C4-2B (cell line): Measurements from ENCODE around the gene HOXD12.

Experiments
- H3K27ac ChIP-seq: fragments of 450-650 bp; 2 replicates; pipeline ENCODE4 v1.5.1; 2017
- ZFX ChIP-seq: fragments of 450-650 bp; IDR thresholded peaks from 2 replicates; pipeline ENCODE4 v1.6.1; 2017
- TF ChIP-seq, protein P1 (sequence below): fragments of 450-650 bp; conservative IDR thresholded peaks from 2 replicates; pipeline ENCODE4 v1.5.1; 2017; ENCODE audit warnings: mild to moderate bottlenecking

The HOXD12 gene

GRCh38 chr2:176131848-176132158, 32.2 kb downstream of the HOXD12 start:
- TF ChIP-seq ZFX: no peak
- TF ChIP-seq, protein P1, sequence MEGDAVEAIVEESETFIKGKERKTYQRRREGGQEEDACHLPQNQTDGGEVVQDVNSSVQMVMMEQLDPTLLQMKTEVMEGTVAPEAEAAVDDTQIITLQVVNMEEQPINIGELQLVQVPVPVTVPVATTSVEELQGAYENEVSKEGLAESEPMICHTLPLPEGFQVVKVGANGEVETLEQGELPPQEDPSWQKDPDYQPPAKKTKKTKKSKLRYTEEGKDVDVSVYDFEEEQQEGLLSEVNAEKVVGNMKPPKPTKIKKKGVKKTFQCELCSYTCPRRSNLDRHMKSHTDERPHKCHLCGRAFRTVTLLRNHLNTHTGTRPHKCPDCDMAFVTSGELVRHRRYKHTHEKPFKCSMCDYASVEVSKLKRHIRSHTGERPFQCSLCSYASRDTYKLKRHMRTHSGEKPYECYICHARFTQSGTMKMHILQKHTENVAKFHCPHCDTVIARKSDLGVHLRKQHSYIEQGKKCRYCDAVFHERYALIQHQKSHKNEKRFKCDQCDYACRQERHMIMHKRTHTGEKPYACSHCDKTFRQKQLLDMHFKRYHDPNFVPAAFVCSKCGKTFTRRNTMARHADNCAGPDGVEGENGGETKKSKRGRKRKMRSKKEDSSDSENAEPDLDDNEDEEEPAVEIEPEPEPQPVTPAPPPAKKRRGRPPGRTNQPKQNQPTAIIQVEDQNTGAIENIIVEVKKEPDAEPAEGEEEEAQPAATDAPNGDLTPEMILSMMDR: no peak
- H3K27ac ChIP-seq: no peak overlapping the region

- no peak overlapping the region for H3K27ac ChIP-seq
- TF ChIP-seq, protein P1: no peak
These were observed 32.9 kb downstream of the HOXD12 start for GRCh38 chr2:176132205-176133171.

DNA sequence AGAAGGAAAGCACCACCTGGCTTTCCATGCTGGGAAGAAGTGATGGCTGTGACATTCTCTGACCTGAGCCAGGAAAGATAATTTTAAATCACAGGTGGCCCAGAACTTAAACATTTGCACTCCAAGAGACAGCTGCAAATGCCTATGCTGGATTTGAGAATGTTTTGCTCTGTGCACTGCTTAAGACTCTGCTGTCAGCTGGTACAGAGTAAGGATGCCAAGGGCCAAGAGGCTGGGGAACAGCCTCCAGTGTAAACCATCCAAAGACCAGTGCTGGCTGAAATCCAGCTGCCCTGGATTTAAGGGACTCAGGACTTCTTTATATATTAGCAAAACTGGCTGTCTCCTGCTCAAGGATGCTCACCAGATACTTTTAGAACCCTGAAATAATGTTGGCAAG, 33.8 kb downstream of the HOXD12 start:
- no peak overlapping the region for H3K27ac ChIP-seq
- TF ChIP-seq ZFX: no peak
- TF ChIP-seq, protein P1: no peak

DNA sequence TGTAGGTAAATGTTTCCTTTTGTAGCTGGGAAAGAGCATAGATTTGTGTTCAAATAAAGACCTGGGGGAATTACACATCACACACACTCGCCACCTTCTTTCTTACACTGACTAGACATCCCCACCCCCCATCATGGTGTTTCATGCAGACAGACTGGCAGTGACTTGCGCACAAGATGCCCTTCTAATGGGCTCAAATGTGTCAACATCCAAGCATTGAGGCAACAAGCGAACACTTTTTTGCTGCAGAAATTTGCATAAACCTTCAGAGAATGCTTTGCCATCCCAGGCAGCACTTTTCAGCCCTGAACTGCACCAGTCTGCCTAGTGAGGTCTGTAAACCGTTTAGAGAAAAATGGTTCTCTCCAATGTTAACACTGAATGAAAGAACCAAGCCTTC, 34.4 kb downstream of the HOXD12 start:
- TF ChIP-seq, protein P1: no peak
- no peak for TF ChIP-seq ZFX
- no peak overlapping the region for H3K27ac ChIP-seq

GRCh38 chr2:176135035-176135440, 35.4 kb downstream of the HOXD12 start:
- no peak overlapping the region for H3K27ac ChIP-seq
- TF ChIP-seq, protein P1: no peak
- TF ChIP-seq ZFX: no peak

DNA sequence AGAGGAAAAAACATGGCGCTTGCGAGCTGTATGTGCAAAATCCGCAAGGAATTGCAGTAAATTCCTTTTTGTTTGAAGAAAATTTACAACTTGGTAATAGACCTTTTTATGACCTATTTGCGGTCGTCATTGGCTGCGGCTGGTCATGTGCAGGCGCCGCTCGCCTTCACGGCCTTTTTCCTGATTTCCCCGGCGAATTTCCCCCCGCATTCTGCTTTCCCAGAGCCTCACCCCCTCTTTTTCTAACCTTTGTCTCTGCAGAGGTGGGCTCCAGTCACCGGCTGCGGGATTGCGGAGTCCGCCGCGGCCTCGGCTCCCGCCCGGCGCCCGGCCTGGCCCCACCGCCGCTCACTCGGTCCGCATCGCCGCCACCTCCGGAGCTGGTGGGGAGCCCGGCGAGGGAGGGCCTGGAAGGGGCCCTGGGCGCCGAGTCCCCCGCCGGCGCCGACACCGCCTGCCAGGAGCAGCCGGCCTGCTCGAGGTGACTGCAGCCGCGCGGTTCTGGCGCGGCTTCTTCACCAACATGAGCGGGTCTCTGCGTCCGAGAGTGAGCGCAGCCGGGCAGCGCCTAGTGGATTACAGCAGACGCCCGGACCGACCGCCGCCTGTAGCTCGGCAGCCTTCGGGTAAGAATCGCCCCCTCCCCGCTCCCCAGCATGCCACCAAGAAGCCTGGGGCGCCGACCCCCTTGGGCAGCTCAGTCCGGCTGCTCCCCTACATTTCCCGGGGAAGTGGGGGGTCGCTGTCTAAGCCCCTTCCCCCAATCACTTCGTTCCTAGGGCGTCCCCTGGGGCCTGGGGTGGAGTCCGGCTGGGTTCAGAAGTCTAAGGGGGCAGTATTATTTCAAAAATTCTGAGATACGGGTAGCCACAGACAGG, 37.0 kb downstream of the HOXD12 start:
- H3K27ac ChIP-seq: no peak overlapping the region

More for the DNA sequence above, 37.0 kb downstream of the HOXD12 start:
- no peak for TF ChIP-seq ZFX
- TF ChIP-seq, protein P1: no peak
